ENCODE data around the gene RPTOR.

- TF ChIP-seq REST (IDR thresholded peaks at IDR 0.05; ENCODE audit: insufficient read depth in 1 of 2, low read depth in 2 of 2, low read length in 1 of 2) (no peak), POLR2AphosphoS5 (IDR thresholded peaks at IDR 0.05; ENCODE audit: low read depth, low read length) (no peak), SIN3A (IDR thresholded peaks at IDR 0.05; ENCODE audit: borderline replicate concordance, insufficient read depth, low read depth, low read length) (no peak), TCF7L2 (IDR thresholded peaks at IDR 0.05; ENCODE audit: low read depth, low read length) (no peak)
- TF ChIP-seq, protein P1, sequence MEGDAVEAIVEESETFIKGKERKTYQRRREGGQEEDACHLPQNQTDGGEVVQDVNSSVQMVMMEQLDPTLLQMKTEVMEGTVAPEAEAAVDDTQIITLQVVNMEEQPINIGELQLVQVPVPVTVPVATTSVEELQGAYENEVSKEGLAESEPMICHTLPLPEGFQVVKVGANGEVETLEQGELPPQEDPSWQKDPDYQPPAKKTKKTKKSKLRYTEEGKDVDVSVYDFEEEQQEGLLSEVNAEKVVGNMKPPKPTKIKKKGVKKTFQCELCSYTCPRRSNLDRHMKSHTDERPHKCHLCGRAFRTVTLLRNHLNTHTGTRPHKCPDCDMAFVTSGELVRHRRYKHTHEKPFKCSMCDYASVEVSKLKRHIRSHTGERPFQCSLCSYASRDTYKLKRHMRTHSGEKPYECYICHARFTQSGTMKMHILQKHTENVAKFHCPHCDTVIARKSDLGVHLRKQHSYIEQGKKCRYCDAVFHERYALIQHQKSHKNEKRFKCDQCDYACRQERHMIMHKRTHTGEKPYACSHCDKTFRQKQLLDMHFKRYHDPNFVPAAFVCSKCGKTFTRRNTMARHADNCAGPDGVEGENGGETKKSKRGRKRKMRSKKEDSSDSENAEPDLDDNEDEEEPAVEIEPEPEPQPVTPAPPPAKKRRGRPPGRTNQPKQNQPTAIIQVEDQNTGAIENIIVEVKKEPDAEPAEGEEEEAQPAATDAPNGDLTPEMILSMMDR (IDR thresholded peaks at IDR 0.05) = no peak; the same call in 1 of the 2 replicates
Measured at GRCh38 chr17:80650331-80650672, 105.7 kb downstream of the RPTOR start.
